Frontal cortex (tissue), 4 donors: ENCODE measurements around the gene PRSS22. TPM values are rescaled to one million over a fixed set of nuclear protein-coding genes. Genes with fewer than 3 reads are reported as not detected.

Experiments
- DNase-seq, 2 donors: peaks; one replicate each; pipeline ENCODE4 v3.0.0; 2012; ENCODE audit warnings: low spot score in 2 of 2
- FAIRE-seq: peaks from 2 replicates; lab custom pipeline; 2012; peaks lifted over from hg19 to GRCh38; lab: Jason Lieb, UNC
- total RNA-seq: library from RNA; depleted of rRNA; stranded (reverse); fragments of >200 nt; gene quantifications from one replicate; pipeline ENCODE4 v1.2.3, GENCODE V29; 2014
- donor health status: control.
- donor health status: control.
- donor health status: control.

The PRSS22 gene
- total RNA-seq, 1 donor from 2014 or later, result not detected

DNA sequence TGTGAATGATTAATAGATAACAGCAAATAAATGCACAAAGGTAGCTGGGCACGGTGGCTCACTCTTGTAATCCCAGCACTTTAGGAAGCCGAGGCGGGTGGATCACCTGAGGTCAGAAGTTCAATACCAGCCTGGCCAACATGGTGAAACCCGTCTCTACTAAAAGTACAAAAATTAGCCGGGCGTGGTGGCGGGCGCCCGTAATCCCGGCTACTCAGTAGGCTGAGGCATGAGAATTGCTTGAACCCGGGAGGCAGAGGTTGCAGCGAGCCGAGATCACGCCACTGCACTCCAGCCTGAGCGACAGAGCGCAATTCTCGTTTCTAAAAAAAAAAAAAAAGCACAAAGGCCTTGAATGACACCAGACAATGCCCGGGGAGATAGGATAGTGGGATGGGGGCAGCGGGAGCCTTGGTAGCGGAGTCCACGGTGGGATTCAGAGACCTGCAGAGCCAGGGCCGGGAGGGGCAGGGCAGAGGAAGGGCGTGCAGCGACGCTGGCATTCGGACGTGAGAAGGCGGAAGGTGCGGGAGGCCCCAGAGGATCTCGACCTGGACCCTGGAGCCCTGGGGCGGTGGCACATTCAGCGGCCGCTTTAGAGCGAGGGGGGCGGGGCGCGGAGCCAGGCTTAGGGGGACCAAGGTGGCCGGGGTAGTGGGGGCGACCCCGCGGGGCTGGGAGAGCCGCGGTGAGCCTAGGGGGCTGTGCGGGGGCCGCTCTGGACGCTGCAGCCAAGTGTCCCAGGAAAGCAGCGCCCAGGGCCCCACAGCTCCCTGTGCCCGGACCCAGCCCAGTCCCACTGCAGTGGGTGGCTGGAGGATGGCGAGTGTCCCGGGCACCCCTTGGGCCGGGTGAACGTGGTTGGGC lies 24.0 kb upstream of the PRSS22 start:
- no peak for FAIRE-seq
- DNase-seq, result no peak

- DNase-seq, result no peak
- FAIRE-seq, result no peak
These were observed 22.0 kb upstream of the PRSS22 start for GRCh38 chr16:2879854-2880508.

DNA sequence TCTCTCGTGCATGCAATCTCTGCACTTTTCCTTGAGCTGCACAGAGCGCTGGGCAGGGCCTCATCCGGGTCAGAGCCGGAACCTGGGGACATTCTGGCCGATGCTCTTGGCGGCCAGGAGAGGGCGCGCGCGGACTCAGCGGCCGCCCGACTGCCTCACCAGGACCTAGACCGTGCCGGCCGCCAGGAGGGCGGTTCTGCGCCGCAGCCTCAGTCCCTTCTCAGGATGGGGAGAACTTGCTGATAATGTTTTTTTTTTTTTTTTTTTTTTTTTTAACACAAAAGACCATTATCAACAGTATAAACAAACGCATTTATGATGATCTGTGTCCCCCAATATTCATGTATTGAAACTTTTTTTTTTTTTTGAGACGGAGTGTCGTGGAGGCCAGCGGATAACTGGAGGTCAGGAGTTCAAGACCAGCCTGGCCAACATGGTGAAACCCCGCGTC lies 17.0 kb upstream of the PRSS22 start:
- no peak for FAIRE-seq

GRCh38 chr16:2874032-2874911 lies 16.3 kb upstream of the PRSS22 start:
- DNase-seq, result no peak
- no peak for FAIRE-seq

More for the DNA sequence above, 17.0 kb upstream of the PRSS22 start:
- DNase-seq, result peak; percentile 59 to 79

- DNase-seq (no peak), FAIRE-seq (no peak)
These were observed 14.0 kb upstream of the PRSS22 start for GRCh38 chr16:2871926-2872325.

DNA sequence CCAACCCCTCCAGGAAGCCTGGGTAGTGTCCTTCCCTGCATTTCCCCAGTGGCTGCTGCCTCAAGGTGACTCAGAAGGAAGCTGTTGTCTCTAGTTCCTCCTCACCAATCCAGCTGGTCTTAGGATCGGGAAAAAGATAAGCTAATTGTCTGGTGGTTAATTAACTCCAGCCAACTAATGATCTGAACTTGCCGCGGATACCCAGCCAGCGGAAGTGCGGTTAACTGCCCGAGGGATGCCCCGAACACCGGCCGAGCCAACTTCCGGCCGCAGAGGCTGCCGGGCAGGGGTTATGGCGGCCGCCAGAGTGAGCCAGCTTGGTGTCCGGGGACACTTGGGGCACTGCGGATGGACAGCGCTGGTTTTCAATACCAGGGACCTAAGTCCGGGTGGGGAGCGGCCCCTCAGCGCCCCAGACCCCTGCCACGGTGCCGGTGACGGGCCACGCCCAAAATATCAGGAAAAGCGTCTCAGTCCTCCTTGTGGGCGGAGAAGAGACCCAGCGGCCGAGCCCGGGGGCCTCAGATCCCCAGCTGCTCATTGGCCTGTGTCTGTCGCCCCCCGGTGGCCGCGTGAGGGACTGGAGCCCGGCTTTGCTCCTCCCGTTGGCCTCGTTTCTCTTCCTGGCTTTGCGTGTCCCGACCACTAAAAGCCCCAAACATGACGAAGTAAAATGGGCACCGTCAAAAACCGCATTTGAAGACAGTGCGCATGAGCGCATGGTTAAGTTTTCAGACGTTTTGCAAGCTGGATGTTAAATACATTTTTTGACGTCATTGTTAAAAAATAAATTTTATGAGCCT lies 10.2 kb upstream of the PRSS22 start:
- FAIRE-seq (no peak), DNase-seq (peak; percentile 90 to 98)

DNA sequence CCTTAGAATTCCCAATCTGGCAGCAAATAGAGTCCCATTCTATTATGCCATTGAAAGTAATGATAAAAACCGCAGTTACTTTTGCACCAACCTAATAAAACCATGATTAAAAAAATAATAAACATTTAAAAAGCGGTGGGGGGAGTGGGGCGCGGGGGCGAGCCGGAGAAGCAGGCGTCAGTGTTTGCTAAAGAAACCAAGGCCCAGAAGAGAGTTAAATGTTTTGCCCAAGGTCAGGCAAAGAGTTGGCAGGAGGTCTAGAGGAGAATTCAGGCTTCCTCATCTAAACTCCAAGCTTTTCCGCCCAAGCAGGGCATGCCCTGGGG lies 9.7 kb upstream of the PRSS22 start:
- FAIRE-seq, result no peak
- DNase-seq, result no peak

DNA sequence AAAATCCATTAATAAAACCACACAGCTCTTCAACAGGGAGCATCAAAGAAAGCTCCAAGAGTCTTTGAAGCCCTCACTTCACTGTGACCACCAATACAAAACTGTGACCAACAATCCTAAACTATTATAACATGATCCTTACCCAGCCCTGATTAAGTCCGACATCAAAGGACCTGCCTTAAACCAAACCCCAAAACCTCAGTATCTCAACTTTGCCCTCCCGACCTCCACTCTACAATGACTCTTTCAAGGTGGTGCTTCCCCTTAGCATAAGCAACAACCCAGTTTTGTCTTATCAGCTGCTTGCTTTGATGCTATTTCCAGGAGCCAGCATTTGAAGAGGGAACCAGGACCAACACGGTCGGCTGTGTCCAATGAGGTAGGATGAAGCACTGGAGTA lies 8.5 kb upstream of the PRSS22 start:
- FAIRE-seq, result no peak
- DNase-seq, result no peak

DNA sequence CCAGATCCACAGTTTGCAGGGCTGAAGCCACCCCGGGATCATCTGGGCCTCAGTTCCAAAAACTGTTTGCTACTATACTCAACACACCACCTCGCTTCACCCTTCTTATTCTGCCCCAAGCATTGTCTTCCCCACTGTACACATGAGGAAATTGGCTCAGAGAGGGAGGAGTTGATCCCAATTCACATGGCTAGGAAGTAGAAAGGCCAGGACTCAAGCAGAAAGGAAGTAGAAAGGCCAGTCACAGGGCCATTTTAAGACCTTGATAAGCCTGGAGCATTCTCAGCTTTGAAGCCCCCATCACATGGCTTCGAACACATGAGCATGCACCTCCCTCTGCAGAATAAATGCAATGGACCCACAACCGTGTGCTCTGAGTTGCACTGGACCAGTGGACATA lies 7.7 kb upstream of the PRSS22 start:
- no peak for DNase-seq
- FAIRE-seq, result no peak

- FAIRE-seq, result no peak
- DNase-seq, result no peak
These were observed 3.0 kb upstream of the PRSS22 start for GRCh38 chr16:2860826-2861567.

GRCh38 chr16:2859686-2860265 lies 1.8 kb upstream of the PRSS22 start:
- FAIRE-seq (no peak), DNase-seq (no peak)

- FAIRE-seq, result no peak
- DNase-seq, result no peak
These were observed 465 bp upstream of the PRSS22 start for GRCh38 chr16:2858245-2859025.

DNA sequence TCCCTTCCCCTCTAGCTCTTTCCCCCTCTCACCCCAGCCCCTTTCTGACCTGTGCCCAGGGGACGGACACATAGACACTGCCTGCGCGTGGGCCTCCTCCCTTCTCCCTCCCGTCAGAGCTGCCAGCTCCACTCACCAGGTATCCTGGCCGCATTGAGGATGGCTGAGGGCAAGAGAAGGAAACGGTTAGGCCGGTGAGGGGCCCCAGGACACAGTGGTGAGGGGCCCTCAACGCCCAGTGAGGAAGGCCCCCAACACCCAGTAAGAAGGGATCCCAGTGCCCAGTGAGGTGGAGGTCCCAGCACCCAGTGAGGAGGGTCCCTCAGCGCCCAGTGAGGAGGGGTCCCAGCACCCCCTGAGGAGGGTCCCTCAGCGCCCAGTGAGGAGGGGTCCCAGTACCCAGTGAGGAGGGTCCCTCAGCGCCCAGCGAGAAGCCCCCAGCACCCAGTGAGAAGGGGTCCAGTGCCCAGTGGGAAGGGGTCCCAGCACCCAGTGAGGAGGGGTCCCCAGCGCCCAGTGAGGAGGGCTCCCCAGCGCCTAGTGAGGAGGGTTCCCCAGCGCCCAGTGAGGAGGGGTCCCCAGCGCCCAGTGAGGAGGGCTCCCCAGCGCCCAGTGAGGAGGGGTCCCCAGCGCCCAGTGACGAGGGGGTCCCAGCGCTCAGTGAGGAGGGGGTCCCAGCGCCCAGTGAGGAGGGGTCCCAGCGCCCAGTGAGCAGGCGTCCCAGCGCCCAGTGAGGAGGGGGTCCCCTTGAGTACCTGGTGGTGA lies 1.1 kb downstream of the PRSS22 start:
- no peak for FAIRE-seq

DNA sequence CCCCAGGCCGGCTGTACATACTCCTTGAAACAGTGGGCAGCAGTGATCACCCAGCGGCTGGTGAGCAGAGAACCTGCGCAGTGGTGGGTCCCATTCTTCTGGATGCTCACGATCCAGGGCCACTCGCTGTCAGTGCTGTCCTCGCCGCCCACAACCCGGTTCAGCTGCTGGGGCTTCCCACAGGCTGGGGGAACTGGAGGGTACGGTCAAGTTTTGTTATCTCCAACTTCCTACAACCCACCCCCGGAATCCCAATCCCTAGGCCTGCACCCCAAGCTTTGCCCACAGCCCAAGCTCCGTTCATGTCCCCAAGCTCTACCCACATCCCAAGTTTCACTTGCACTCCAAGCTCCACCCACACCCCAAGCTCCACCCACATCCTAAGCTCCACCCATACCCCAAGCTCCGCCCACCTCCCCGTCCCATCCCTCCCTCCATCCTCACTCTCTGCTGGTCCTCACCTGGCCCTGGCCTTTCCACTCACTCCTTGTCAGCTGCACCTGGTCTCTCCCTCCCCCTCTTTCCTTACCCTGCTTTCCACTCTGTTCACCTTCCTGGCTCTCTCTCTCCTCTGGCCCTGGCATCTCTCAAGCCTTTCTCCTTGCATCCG lies 1.8 kb downstream of the PRSS22 start:
- DNase-seq (no peak), FAIRE-seq (no peak)

More for the DNA sequence above, 1.1 kb downstream of the PRSS22 start:
- DNase-seq, result no peak

DNA sequence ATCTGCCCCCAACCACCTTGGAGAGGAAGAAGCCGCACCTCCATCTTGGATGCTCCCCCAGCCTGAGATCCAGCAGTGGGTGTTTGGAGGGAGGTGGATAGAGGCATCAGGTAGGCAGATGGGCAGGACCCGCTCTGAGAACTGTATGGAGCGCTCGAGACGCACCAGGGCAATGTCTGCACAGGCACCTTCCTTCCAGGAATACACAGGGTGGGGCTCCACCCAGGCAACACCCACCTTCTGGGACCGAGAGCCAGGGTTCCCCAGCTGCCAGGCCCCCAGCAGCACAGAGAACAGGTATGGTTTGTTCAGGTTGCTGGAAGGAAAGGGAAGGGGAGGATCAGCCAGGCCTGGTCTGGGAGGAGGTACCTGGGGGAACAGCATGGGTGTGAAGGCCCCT lies 2.4 kb downstream of the PRSS22 start:
- DNase-seq (no peak), FAIRE-seq (no peak)

GRCh38 chr16:2854700-2855309 lies 3.2 kb downstream of the PRSS22 start:
- no peak for DNase-seq
- FAIRE-seq, result no peak
